Midbrain (tissue), 1 donor: ENCODE results near the gene MAPKBP1.

Experiments used
- DNase-seq: peaks from one replicate; lab custom pipeline; 2025; lab: John Stamatoyannopoulos, UW

Gene MAPKBP1

GRCh38 chr15:41869770-41870688 is 95.7 kb downstream of the MAPKBP1 start:
- DNase-seq = no peak

GRCh38 chr15:41870689-41871081 is 96.4 kb downstream of the MAPKBP1 start:
- no peak for DNase-seq

GRCh38 chr15:41871175-41871905 is 97.1 kb downstream of the MAPKBP1 start:
- DNase-seq = no peak

- DNase-seq = no peak
Observed at GRCh38 chr15:41872166-41872747, 98.0 kb downstream of the MAPKBP1 start.

GRCh38 chr15:41873711-41874110 is 99.4 kb downstream of the MAPKBP1 start:
- no peak for DNase-seq

GRCh38 chr15:41874736-41875135 is 100.5 kb downstream of the MAPKBP1 start:
- no peak for DNase-seq

- DNase-seq = no peak
Observed at GRCh38 chr15:41876007-41876406, 101.7 kb downstream of the MAPKBP1 start.

- DNase-seq = no peak
Observed at GRCh38 chr15:41876689-41877088, 102.4 kb downstream of the MAPKBP1 start.
